SJCRH30 (cell line): ENCODE results near the gene FBXL22. TPM values are rescaled to one million over a fixed set of nuclear protein-coding genes. Genes with fewer than 3 reads are reported as not detected.

ENCODE experiments used
- total RNA-seq: library from RNA; depleted of rRNA; stranded (reverse); fragments of >200 nt; shearing (Covaris generic); gene quantifications from 2 replicates; pipeline ENCODE4 v1.2.3, GENCODE V29; 2014; rRNA removed

The FBXL22 gene
- total RNA-seq, 1 experiment from 2014 or later, result 0.34 TPM

Other genes starting within 250 kb of the FBXL22 start
- gene CA12, start 215.5 kb upstream of the FBXL22 start, total RNA-seq, result 0.57 and 0.94 TPM in 2 replicates
- gene USP3, start 92.8 kb upstream of the FBXL22 start, total RNA-seq, result 36.9 and 42.0 TPM in 2 replicates
- 49.6 and 54.5 TPM in 2 replicates for gene HERC1, start 236.6 kb downstream of the FBXL22 start, total RNA-seq